Neural cell (in vitro differentiated cells): Measurements from ENCODE around the gene TSPAN8.

Experiments used
- EP300 ChIP-seq: fragments of 450-650 bp; conservative IDR thresholded peaks from 2 replicates; pipeline ENCODE4 v1.6.1; 2014; ENCODE audit warnings: antibody characterized with exemption, mild to moderate bottlenecking, moderate library complexity; ENCODE audit not compliant: poor library complexity, severe bottlenecking
- EZH2 ChIP-seq: fragments of 200-600, 300-800 bp; shearing (Covaris generic), sonication (generic); IDR thresholded peaks from 2 replicates; pipeline ENCODE4 v1.6.1; 2014; ENCODE audit warnings: antibody characterized with exemption, low read length, borderline replicate concordance, mild to moderate bottlenecking; ENCODE audit not compliant: insufficient read depth, poor library complexity, severe bottlenecking
- POLR2AphosphoS5 ChIP-seq: IDR thresholded peaks from 2 replicates; pipeline ENCODE4 v1.6.1; 2012
- SMC3 ChIP-seq: fragments of 450-650 bp; conservative IDR thresholded peaks from 2 replicates; pipeline ENCODE4 v1.6.1; 2014; ENCODE audit warnings: antibody characterized with exemption, mild to moderate bottlenecking, moderate library complexity; ENCODE audit not compliant: poor library complexity
- TAF1 ChIP-seq: IDR thresholded peaks from 2 replicates; pipeline ENCODE4 v1.6.1; 2012; ENCODE audit warnings: low read depth
- TF ChIP-seq, protein P1 (sequence below): fragments of 450-650 bp; IDR thresholded peaks from 2 replicates; pipeline ENCODE4 v1.5.1; 2014; ENCODE audit warnings: antibody characterized with exemption, mild to moderate bottlenecking, moderate library complexity; ENCODE audit not compliant: poor library complexity, severe bottlenecking

DNA sequence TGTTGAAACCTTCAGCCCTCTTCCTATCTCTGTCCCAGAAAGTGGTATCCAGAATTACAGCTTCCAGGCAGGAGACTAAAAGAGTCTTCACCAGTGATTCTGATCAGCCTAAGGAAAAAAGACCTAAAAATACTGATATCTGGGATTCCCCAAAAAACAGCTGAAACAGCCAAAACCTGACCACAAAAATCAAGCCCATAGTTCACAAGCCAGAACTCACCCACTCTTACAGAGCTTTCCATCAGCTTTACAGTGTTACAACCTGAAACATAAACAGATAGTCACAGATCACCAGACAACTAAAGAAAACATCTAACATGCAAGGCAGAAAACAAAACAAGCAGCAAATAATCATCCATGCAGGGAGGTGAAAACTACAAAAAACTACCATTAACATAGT, 26.0 kb upstream of the TSPAN8 start:
- TF ChIP-seq TAF1, result no peak
- TF ChIP-seq, protein P1, sequence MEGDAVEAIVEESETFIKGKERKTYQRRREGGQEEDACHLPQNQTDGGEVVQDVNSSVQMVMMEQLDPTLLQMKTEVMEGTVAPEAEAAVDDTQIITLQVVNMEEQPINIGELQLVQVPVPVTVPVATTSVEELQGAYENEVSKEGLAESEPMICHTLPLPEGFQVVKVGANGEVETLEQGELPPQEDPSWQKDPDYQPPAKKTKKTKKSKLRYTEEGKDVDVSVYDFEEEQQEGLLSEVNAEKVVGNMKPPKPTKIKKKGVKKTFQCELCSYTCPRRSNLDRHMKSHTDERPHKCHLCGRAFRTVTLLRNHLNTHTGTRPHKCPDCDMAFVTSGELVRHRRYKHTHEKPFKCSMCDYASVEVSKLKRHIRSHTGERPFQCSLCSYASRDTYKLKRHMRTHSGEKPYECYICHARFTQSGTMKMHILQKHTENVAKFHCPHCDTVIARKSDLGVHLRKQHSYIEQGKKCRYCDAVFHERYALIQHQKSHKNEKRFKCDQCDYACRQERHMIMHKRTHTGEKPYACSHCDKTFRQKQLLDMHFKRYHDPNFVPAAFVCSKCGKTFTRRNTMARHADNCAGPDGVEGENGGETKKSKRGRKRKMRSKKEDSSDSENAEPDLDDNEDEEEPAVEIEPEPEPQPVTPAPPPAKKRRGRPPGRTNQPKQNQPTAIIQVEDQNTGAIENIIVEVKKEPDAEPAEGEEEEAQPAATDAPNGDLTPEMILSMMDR, result no peak
- no peak for TF ChIP-seq EZH2
- TF ChIP-seq SMC3, result no peak
- TF ChIP-seq POLR2AphosphoS5, result no peak
- TF ChIP-seq EP300, result no peak
